ENCODE results near the gene PCDH9. TPM values are rescaled to one million over a fixed set of nuclear protein-coding genes. Genes with fewer than 3 reads are reported as not detected.

The PCDH9 gene
- total and polyA plus RNA-seq, 2 of the 13 experiments (the other 11 are each of a cell fraction or from before 2014, with no cell fraction given): 0.09 TPM; not detected in 1

GRCh38 chr13:66275416-66275815 lies 954.7 kb downstream of the PCDH9 start:
- FAIRE-seq (no peak), ATAC-seq (no peak), DNase-seq (ENCODE audit: low spot score) (no peak)
- ChIA-PET POLR2A (no interaction called here), CTCF (ENCODE audit: low intra/inter-chr PET ratio, low total read pairs) (no interaction called here)
- in situ Hi-C loops (cut with HindIII; ENCODE audit: extremely low pct_ligation_motif_present, low pct_unique_long_range_greater_than_20kb) (no loop called here), intact Hi-C loops (cut with micrococcal nuclease; ENCODE audit: unreplicated experiment) (no loop called here)
- no TSS peak for BruUV-seq (replicated peaks)
- H3K9me3 ChIP-seq (ENCODE audit: low read length): peaks cover 42% of the 10 kb centered on the region
- H3K4me1 ChIP-seq (ENCODE audit: insufficient read depth, low read length): no peaks in the 10 kb centered on the region
- H3K36me3 ChIP-seq (replicated peaks in 1 of 2; ENCODE audit: control insufficient read depth in 1 of 2, insufficient read depth in 2 of 2, low read length in 2 of 2): no peaks in the 10 kb centered on the region
- H3K4me3 ChIP-seq (replicated peaks in 1 of 3; ENCODE audit: insufficient read depth in 1 of 3, low read depth in 2 of 3, low read length in 3 of 3): no peak overlapping the region
- no peak for TF ChIP-seq MLLT10 (CRISPR knock-in tag; IDR thresholded peaks at IDR 0.05)
- TF ChIP-seq SP1 (IDR thresholded peaks at IDR 0.05): no peak
- TF ChIP-seq SP1 (CRISPR knock-in tag; IDR thresholded peaks at IDR 0.05): no peak
- no peak for TF ChIP-seq ZNF468 (CRISPR knock-in tag; IDR thresholded peaks at IDR 0.05)
- no peak for TF ChIP-seq ZNF263 (CRISPR knock-in tag; IDR thresholded peaks at IDR 0.05)
- TF ChIP-seq SRF (IDR thresholded peaks at IDR 0.05; ENCODE audit: low read depth, low read length): no peak
- no peak for TF ChIP-seq ADNP (CRISPR knock-in tag; IDR thresholded peaks at IDR 0.05)
- TF ChIP-seq THAP7 (CRISPR knock-in tag; IDR thresholded peaks at IDR 0.05): no peak
- TF ChIP-seq GTF3A (CRISPR knock-in tag; conservative IDR thresholded peaks at IDR 0.05): no peak
- no peak for TF ChIP-seq MXD4 (CRISPR knock-in tag; IDR thresholded peaks at IDR 0.05)
- TF ChIP-seq CEBPZ (IDR thresholded peaks at IDR 0.05; ENCODE audit: low read length): no peak
- no peak for TF ChIP-seq HCFC1 (IDR thresholded peaks at IDR 0.05; ENCODE audit: low read depth, low read length)
- no peak for TF ChIP-seq ZBTB4 (CRISPR knock-in tag; IDR thresholded peaks at IDR 0.05; ENCODE audit: borderline replicate concordance)
- no peaks in the 10 kb centered on the region for H4K20me1 ChIP-seq (ENCODE audit: insufficient read depth, low read length)
- H3K27me3 ChIP-seq (ENCODE audit: control insufficient read depth in 1 of 2, insufficient read depth in 2 of 2, low read length in 2 of 2): no peaks in the 10 kb centered on the region
- WGBS (ENCODE audit: low lambda C conversion rate): 0% methylated on average over 1 of the region's 1 CpG
- H3K4me2 ChIP-seq (ENCODE audit: low read depth, low read length): no peak overlapping the region
- H3K27ac ChIP-seq (ENCODE audit: extremely low read length, insufficient read depth, low read length): no peak overlapping the region
- H3K9ac ChIP-seq (ENCODE audit: insufficient read depth, low read depth, low read length): no peak overlapping the region
- no peaks in the 10 kb centered on the region for H3K79me2 ChIP-seq (ENCODE audit: insufficient read depth, low read length)
- H2AFZ ChIP-seq (ENCODE audit: low read length): no peak overlapping the region
